Esophagus squamous epithelium (tissue), 4 donors: ENCODE measurements around the gene ATP10D.

Experiments used
- POLR2A ChIP-seq, 4 donors: fragments of 450-650 bp; IDR thresholded peaks; one replicate each; pipeline ENCODE4 v1.6.1; 2017; ENCODE audit warnings: antibody characterized with exemption in 4 of 4, mild to moderate bottlenecking in 4 of 4, moderate library complexity in 3 of 4
- TF ChIP-seq, protein P1 (sequence below), 6 experiments: fragments of 450-650 bp in 4 of 6; fragments of 200-600 bp in 2 of 6; sonication (generic) in 2 of 6; IDR thresholded peaks; one replicate each; pipeline ENCODE4 v1.5.1; 2016 to 2019; ENCODE audit warnings: antibody characterized with exemption in 6 of 6, mild to moderate bottlenecking in 4 of 6, moderate library complexity in 4 of 6

DNA sequence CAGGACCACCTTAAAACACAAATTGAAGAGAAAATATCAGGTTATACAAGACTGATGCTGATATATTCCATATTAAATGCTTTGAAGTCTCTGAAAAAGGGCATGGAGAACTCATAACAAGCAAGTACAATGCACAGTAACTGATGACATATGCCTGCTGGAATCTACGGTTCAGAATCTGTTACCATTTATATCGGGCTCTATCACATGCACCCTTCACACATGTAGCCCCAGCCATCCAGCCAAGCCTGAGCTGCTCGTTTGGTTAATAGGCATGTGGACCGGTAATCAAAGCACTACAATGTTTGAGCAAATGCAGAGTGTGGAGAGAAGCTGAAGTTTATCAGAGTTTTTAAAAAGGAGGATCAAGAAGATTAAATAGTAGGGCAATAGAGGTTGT is 33.4 kb upstream of the ATP10D start:
- TF ChIP-seq, protein P1, sequence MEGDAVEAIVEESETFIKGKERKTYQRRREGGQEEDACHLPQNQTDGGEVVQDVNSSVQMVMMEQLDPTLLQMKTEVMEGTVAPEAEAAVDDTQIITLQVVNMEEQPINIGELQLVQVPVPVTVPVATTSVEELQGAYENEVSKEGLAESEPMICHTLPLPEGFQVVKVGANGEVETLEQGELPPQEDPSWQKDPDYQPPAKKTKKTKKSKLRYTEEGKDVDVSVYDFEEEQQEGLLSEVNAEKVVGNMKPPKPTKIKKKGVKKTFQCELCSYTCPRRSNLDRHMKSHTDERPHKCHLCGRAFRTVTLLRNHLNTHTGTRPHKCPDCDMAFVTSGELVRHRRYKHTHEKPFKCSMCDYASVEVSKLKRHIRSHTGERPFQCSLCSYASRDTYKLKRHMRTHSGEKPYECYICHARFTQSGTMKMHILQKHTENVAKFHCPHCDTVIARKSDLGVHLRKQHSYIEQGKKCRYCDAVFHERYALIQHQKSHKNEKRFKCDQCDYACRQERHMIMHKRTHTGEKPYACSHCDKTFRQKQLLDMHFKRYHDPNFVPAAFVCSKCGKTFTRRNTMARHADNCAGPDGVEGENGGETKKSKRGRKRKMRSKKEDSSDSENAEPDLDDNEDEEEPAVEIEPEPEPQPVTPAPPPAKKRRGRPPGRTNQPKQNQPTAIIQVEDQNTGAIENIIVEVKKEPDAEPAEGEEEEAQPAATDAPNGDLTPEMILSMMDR (IDR thresholded peaks at IDR 0.05): no peak
- TF ChIP-seq POLR2A (IDR thresholded peaks at IDR 0.05): no peak
